ENCODE results near the gene ZNF367.
"Not testable (repeated sequence)": the region's sequence is repeated elsewhere in the genome, so short reads cannot be mapped to it uniquely, and the experiment has no call there.

The ZNF367 gene

GRCh38 chr9:96360523-96360922, 57.6 kb downstream of the ZNF367 start:
- not testable (repeated sequence) for DNase-seq

GRCh38 chr9:96350866-96351265, 67.3 kb downstream of the ZNF367 start:
- no peak for DNase-seq

DNA sequence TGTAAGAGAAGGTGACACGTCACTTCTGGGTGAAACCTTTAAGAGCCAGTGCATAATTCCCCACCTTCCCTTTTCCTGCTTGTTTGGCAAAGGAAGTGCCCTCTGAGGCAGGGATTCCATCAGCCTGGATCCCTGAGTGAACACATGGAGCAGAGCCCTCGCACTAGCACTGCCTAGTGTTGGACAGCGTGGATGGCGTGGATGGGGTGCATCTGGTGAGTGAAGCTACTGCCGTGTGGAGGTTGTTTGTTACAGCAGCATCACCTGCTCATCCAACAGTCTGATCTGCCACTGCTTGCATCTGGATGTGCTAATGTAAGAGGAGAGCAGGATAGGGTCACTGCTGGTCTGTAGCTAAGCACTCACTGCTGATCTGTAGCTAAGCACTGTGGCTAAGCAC, 69.9 kb downstream of the ZNF367 start:
- no peak for DNase-seq

- DNase-seq, result no peak
Observed at GRCh38 chr9:96345551-96345950, 72.6 kb downstream of the ZNF367 start.

DNA sequence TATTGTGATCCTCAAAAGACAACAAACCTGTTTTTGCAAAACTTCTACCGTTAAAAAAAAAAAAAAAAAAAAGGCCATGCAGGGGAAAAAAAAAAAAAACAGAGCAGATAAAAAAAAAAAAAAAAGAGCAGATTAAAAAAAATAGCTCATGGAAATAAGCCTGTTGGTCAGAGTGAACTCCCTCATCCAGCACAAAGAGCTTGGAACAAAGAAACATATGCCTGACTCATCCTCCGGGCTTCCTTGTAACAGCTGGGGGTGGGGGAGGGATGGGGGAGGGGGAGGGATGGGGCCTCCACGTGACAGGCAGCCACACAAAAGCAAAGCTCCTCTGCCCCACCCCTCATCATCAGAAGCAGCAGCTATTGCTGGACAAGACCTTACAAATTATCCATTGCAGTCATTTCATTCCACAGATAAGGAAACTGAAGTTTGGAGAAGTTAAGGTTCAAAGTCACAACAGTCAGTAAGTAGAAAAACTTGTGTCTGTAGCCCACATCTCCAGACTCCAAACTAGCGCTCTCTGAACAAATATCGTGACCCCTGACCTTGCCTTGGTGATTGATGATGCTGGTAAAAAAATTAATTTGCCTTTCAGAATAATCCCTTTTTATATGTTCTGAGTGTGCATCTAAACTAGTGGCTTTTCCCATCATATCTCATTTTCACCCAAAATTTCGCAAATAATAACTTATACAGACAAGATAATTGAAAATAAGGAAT, 73.6 kb downstream of the ZNF367 start:
- no peak for DNase-seq

DNA sequence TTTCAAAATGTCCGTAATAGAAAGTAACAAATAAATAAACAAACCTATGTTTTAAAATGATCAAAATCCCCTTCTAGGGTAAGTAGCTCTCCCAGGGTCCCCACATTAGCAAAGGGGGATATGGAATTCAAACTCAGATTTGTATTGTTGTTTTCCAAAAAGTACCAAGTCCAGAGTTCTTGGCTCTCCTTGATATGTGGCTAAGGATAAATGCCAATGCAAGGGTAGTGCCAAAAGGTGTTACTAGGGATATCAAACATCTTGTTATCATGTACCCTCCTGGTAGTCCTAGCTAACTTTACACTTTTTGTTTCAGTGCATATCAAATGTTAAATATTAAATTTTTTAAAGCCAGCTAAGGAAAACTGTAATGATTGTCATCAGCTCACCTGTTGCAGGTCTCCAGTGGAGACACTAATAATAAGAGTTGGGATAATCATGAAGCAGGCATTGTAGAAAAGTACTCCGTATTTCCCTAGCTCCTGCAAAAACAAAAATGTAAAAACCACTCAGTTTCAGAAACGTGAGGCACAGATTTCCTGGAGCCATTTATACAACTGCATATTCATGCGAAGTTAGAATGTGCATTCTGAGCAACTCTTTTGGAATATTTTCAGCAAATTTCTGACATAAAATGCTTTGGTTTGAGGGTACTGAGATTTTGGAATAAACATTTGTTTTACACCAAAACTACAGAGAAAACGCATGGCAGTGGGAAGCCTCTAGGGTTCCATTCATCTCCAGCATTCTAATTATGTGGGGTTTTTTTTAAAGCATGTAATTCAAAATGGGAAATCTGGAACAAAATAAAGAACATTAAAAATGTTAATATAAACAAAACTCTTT, 74.4 kb downstream of the ZNF367 start:
- no peak for DNase-seq

GRCh38 chr9:96342571-96343245, 75.5 kb downstream of the ZNF367 start:
- no peak for DNase-seq

GRCh38 chr9:96340707-96341106, 77.5 kb downstream of the ZNF367 start:
- no peak for DNase-seq

- DNase-seq, result no peak
Observed at GRCh38 chr9:96338299-96338698, 79.9 kb downstream of the ZNF367 start.
